B cell (primary cell): ENCODE measurements around the gene PSENEN. TPM values are rescaled to one million over a fixed set of nuclear protein-coding genes. Genes with fewer than 3 reads are reported as not detected.

Experiments
- ATAC-seq: fragments of 200-7000 bp; cut with Tn5 transposase; one replicate; pipeline ENCODE4 v1.10.0; 2021; ENCODE audit warnings: low read depth, mild to moderate bottlenecking, moderate number of reproducible peaks, moderate library complexity
- CTCF ChIA-PET: fragments of 350-600 bp; sonication (Branson Sonifier 250); formaldehyde crosslinking; loops from one replicate; lab custom pipeline; 2021; ENCODE audit warnings: antibody characterized with exemption, inconsistent platforms; lab: Charles Lee
- POLR2A ChIA-PET: fragments of 350-600 bp; sonication (Branson Sonifier 250); formaldehyde crosslinking; loops from one replicate; lab custom pipeline; 2021; ENCODE audit warnings: antibody characterized with exemption; lab: Charles Lee
- DNase-seq: peaks from one replicate; pipeline ENCODE4 v3.0.0; 2013
- H2AFZ ChIP-seq: 2 replicates; pipeline ENCODE4 v1.6.1; 2012; ENCODE audit warnings: mild to moderate bottlenecking, low read depth, low read length; ENCODE audit not compliant: insufficient read depth, poor library complexity, severe bottlenecking
- H3K27ac ChIP-seq, 2 donors: 1 replicate in 1 of 2; 2 replicates in 1 of 2; pipeline ENCODE4 v1.5.1; 2012 to 2013; ENCODE audit warnings: low read length in 2 of 2, mild to moderate bottlenecking in 2 of 2, moderate library complexity in 1 of 2
- H3K27me3 ChIP-seq, 4 experiments: fragments of 200-600 bp in 1 of 4; sonication (generic) in 1 of 4; replicated peaks in 1 of 4; 1 replicate in 2 of 4; 2 replicates in 2 of 4; pipeline versions ENCODE4 v1.6.1 to v1.7.0; 2013 to 2016; ENCODE audit warnings: low read length in 3 of 4, mild to moderate bottlenecking in 2 of 4, mixed read lengths in 1 of 4, moderate library complexity in 1 of 4; ENCODE audit not compliant: insufficient read depth in 4 of 4, control insufficient read depth in 3 of 4; ENCODE audit errors: control extremely low read depth in 1 of 4
- H3K36me3 ChIP-seq, 2 experiments: replicated peaks in 1 of 2; 1 replicate in 1 of 2; 2 replicates in 1 of 2; pipeline versions ENCODE4 v1.6.1 to v1.7.1; 2013; ENCODE audit warnings: low read length in 1 of 2; ENCODE audit not compliant: insufficient read depth in 2 of 2, control insufficient read depth in 1 of 2; ENCODE audit errors: control extremely low read depth in 1 of 2, extremely low read depth in 1 of 2
- H3K4me1 ChIP-seq, 2 donors: fragments of 200-600 bp in 1 of 2; sonication (generic) in 1 of 2; 1 replicate in 1 of 2; 2 replicates in 1 of 2; pipeline versions ENCODE4 v1.5.1 to v1.6.1; 2013 to 2017; ENCODE audit warnings: low read length in 2 of 2; ENCODE audit not compliant: control insufficient read depth in 2 of 2, insufficient read depth in 2 of 2
- H3K4me2 ChIP-seq: replicated peaks from 2 replicates; pipeline ENCODE3; 2012; ENCODE audit warnings: mild to moderate bottlenecking, low read depth, low read length; ENCODE audit not compliant: poor library complexity, severe bottlenecking
- H3K4me3 ChIP-seq, 5 experiments: fragments of 200-600 bp in 1 of 5; sonication (generic) in 1 of 5; 1 replicate in 3 of 5; 2 replicates in 2 of 5; pipeline versions ENCODE4 v1.5.1 to v1.7.0; 2011 to 2016; ENCODE audit warnings: low read length in 4 of 5, mild to moderate bottlenecking in 4 of 5, low read depth in 2 of 5, control low read depth in 1 of 5, moderate library complexity in 1 of 5; ENCODE audit not compliant: insufficient read depth in 1 of 5; ENCODE audit errors: control extremely low read depth in 1 of 5, extremely low read depth in 1 of 5
- H3K79me2 ChIP-seq: fragments of 200-600 bp; sonication (generic); one replicate; pipeline ENCODE4 v1.6.0; 2016; ENCODE audit warnings: low read length; ENCODE audit not compliant: control insufficient read depth, insufficient read depth
- H3K9ac ChIP-seq: fragments of 200-600 bp; sonication (generic); 2 replicates; pipeline ENCODE4 v1.6.1; 2017; ENCODE audit warnings: mild to moderate bottlenecking, low read length, moderate library complexity
- H3K9me3 ChIP-seq, 3 donors: one replicate each; pipeline versions ENCODE4 v1.6.1 to v1.7.1; 2013; ENCODE audit warnings: low read length in 2 of 3; ENCODE audit not compliant: control insufficient read depth in 2 of 3, insufficient read depth in 1 of 3; ENCODE audit errors: control extremely low read depth in 1 of 3
- H4K20me1 ChIP-seq: 2 replicates; pipeline ENCODE4 v1.6.0; 2012; ENCODE audit warnings: mild to moderate bottlenecking, low read length; ENCODE audit not compliant: insufficient read depth, control insufficient read depth, poor library complexity, severe bottlenecking
- H3K27ac Mint-ChIP-seq: one replicate; pipeline ENCODE4 v1.8.0; 2021; ENCODE audit warnings: mixed read lengths
- H3K27me3 Mint-ChIP-seq: one replicate; pipeline ENCODE4 v1.8.0; 2021; ENCODE audit warnings: mixed read lengths
- H3K4me1 Mint-ChIP-seq: one replicate; pipeline ENCODE4 v1.8.0; 2021; ENCODE audit warnings: mixed read lengths
- H3K4me3 Mint-ChIP-seq: one replicate; pipeline ENCODE4 v1.8.0; 2021; ENCODE audit warnings: mixed read lengths
- H3K9me3 Mint-ChIP-seq: one replicate; pipeline ENCODE4 v1.8.0; 2022; ENCODE audit warnings: mixed read lengths; ENCODE audit not compliant: insufficient read depth
- CTCF ChIP-seq: fragments of 200-600 bp; IDR thresholded peaks from one replicate; pipeline ENCODE4 v1.8.0; 2022; ENCODE audit warnings: antibody characterized with exemption, mild to moderate bottlenecking
- EZH2 ChIP-seq: IDR thresholded peaks from 2 replicates; pipeline ENCODE4 v1.6.1; 2012; ENCODE audit warnings: borderline replicate concordance, low read depth, mild to moderate bottlenecking, moderate library complexity, low read length; ENCODE audit not compliant: insufficient read depth, poor library complexity, severe bottlenecking
- WGBS: methylation state at CpG from one replicate; pipeline ENCODE4 v1.1.5; 2013; ENCODE audit warnings: missing lambda C conversion rate; ENCODE audit not compliant: insufficient coverage; 5-methylcytosine and 5-hydroxymethylcytosine counted together
- intact Hi-C: fragments of 100-400 bp; cut with micrococcal nuclease; formaldehyde crosslinking; loops from one replicate; pipeline ENCODE4 v1.10.0; 2022
- polyA plus RNA-seq: library from polyadenylated mRNA; depleted of rRNA; stranded (reverse); fragments of >200 nt; gene quantifications from 2 replicates; pipeline ENCODE4 v1.2.3, GENCODE V29; 2012
- total RNA-seq, 2 donors: library from RNA; stranded (reverse); fragments of 120-200 nt in 1 of 2; gene quantifications; 1 replicate in 1 of 2; 2 replicates in 1 of 2; pipeline versions ENCODE4 v1.2.3 to v1.2.4, GENCODE V29; 2013 to 2022

Gene PSENEN
- total and polyA plus RNA-seq, 2 donors (not counting 1 experiment from before 2014, with no cell fraction given) = 17.7 to 36.4 TPM

GRCh38 chr19:35777086-35777841, 31.8 kb downstream of the PSENEN start:
- no peak overlapping the region for H3K4me2 ChIP-seq
- TF ChIP-seq CTCF = no peak
- TF ChIP-seq EZH2 = no peak
- H3K27me3 ChIP-seq = no peaks in the 10 kb centered on the region
- no peak for DNase-seq
- CTCF ChIA-PET = interaction anchor here (0.5 kb wide), 1 partner anchor 273 kb away, joined by 3 read pairs; no protein-coding TSS in a partner anchor
- Mint-ChIP-seq H3K27me3 (no peaks in the 10 kb centered on the region), H3K4me3 (peak overlapping the region; percentile 61), H3K27ac (no peak overlapping the region), H3K9me3 (no peaks in the 10 kb centered on the region), H3K4me1 (peaks cover 10% of the 10 kb centered on the region)
- POLR2A ChIA-PET = no interaction called here
- ATAC-seq = no peak
- peaks cover 0 to 2% of the 10 kb centered on the region in 2 experiments for H3K36me3 ChIP-seq
- no peak overlapping the region for H3K9ac ChIP-seq
- H3K4me1 ChIP-seq = peaks cover 10 to 16% of the 10 kb centered on the region in 2 donors
- intact Hi-C loops = no loop called here
- H3K4me3 ChIP-seq = no peak overlapping the region
- peaks cover 4% of the 10 kb centered on the region for H3K79me2 ChIP-seq
- no peaks in the 10 kb centered on the region for H4K20me1 ChIP-seq
- no peaks in the 10 kb centered on the region for H3K9me3 ChIP-seq
- WGBS = 90% methylated on average over 18 of the region's 19 CpGs
- H2AFZ ChIP-seq = no peak overlapping the region
- H3K27ac ChIP-seq = no peak overlapping the region

- 82% methylated on average over 7 of the region's 7 CpGs for WGBS
- Histone ChIP-seq H4K20me1 (no peaks in the 10 kb centered on the region), H3K27ac (no peak overlapping the region), H2AFZ (no peak overlapping the region), H3K4me3 (no peak overlapping the region), H3K4me2 (no peak overlapping the region), H3K9me3 (no peaks in the 10 kb centered on the region), H3K79me2 (peaks cover 4% of the 10 kb centered on the region), H3K4me1 (peaks cover 10 to 16% of the 10 kb centered on the region in 2 donors), H3K27me3 (no peaks in the 10 kb centered on the region), H3K9ac (no peak overlapping the region), H3K36me3 (peaks cover 0 to 5% of the 10 kb centered on the region in 2 experiments)
- intact Hi-C loops = no loop called here
- DNase-seq (no peak), ATAC-seq (no peak)
- POLR2A ChIA-PET = no interaction called here
- Mint-ChIP-seq H3K27me3 (no peaks in the 10 kb centered on the region), H3K27ac (no peak overlapping the region), H3K9me3 (no peaks in the 10 kb centered on the region), H3K4me1 (peaks cover 10% of the 10 kb centered on the region), H3K4me3 (peak overlapping the region; percentile 37)
- CTCF ChIA-PET = interaction anchor here (0.5 kb wide), 1 partner anchor 272 kb away, joined by 3 read pairs; no protein-coding TSS in a partner anchor
- TF ChIP-seq CTCF = no peak
- no peak for TF ChIP-seq EZH2
Observed at GRCh38 chr19:35777961-35778360, 32.5 kb downstream of the PSENEN start.
